Retina (tissue), 1 donor: ENCODE results near the gene MEDAG.
A peak's percentile ranks its signal among the peaks of the same experiment; 100 is the strongest.
"Not testable (repeated sequence)": the region's sequence is repeated elsewhere in the genome, so short reads cannot be mapped to it uniquely, and the experiment has no call there.

Experiments
- DNase-seq: peaks from one replicate; pipeline ENCODE4 v3.0.0-alpha.2; 2016

Gene MEDAG

DNA sequence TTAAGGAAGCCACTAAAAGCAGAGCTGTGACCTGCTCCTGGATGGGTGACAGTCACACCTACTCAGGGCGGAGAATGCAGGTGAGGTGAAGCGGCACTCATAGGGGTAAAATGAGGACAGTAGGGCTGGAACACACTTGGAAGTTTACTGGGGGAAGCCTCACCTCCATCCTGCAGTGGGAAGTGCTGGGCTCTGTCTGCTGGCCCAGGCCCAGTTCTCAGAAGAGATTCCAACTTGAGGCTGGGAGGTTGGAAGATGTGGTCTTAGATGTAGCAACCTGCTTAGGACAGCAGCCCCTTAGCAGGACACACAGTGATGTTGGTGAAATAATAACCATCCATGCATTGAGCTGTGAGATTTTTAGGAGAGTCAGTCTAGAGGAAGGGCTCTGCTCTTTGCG, 4.6 kb downstream of the MEDAG start:
- no peak for DNase-seq

DNA sequence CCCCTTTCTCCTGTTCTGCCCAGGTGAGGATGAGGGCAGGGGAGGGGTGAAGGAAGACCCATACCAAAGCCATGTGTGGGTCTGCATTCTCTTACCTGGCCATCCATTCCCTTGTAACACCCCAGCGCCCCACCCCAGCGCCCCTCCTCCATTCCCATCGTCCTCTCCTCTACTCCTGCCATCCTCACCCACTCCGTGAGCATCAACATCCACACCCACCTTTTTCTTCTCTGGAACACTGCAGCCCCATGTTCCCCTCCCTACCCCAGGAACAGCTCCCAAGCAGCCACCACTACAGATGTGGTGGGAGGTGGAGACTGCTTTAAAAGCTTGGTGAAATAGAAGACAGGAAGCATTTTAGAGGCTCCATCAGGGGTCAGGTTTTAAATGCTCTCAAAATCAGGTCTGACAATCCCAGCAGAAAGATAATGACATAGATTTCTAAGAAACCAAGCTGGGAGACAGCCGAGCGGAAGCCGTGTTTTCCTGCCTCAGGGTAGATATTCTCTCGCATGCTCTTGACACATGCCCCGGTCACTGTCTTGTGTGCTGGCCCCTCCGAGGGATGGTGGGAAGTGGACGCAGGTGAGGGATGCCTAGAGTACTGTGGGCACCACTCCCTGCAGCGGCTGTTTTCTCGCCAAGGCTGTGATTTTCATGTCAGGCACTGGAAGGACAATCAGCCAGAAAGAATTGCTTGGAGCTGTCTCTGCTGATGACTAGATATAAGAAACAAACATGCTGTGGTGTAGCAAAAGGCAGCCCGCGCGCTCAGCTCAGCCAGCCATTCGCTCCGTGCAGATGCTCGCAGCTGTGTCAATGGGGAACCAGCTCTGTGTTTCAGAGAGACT, 9.8 kb downstream of the MEDAG start:
- DNase-seq, result peak; percentile 67

DNA sequence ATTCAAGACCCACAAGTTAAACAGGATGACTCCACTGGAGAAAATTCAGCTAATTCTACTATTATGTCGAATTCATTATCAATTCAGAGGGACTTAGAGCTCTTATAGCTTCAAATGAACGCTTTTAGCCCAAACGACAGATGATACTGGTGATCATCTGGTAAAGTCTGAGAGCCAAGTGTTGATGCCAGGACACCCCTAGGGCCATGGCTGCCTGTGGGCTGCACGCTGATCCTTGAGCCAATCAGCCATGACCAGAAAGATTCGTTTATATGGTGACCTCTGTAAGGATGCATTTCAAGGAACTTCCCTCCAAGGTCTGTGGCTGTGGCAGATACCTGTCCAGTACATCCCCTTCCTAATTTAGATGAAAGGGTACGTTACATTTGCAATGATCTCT, 10.9 kb downstream of the MEDAG start:
- no peak for DNase-seq

DNA sequence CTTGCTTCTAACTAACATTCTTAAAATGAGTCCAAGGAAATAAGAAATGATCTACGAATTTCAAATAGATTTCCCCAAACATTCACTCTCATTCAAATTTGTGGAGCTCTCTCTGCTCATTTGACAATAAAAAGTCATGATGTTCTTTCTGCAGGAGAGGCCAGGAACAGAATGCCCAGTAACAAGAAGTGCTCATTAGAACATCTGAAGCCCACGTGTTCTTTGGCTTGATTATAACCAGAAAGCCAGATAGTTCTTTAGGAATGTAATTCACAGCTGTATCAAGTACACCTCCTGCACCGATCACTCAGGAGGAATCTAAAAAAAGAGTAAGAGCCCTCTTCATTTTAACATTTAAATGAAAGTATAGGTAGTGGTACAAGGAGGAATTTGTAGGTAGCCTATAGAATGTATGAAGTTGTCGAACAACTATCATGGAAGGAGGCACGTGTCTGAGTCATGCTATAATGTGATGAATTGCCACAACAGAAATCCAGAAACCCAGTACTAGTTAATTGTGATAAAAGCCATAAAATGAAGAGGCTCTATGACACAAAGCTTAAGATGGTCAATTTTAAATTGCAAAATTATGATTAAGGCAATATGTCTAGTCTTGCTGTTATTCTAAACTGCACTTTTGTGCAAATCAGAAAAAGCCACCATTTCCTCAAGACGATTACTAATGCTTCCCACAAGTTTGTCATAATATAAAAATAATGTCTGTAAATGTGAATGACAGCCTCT, 12.8 kb downstream of the MEDAG start:
- no peak for DNase-seq

DNA sequence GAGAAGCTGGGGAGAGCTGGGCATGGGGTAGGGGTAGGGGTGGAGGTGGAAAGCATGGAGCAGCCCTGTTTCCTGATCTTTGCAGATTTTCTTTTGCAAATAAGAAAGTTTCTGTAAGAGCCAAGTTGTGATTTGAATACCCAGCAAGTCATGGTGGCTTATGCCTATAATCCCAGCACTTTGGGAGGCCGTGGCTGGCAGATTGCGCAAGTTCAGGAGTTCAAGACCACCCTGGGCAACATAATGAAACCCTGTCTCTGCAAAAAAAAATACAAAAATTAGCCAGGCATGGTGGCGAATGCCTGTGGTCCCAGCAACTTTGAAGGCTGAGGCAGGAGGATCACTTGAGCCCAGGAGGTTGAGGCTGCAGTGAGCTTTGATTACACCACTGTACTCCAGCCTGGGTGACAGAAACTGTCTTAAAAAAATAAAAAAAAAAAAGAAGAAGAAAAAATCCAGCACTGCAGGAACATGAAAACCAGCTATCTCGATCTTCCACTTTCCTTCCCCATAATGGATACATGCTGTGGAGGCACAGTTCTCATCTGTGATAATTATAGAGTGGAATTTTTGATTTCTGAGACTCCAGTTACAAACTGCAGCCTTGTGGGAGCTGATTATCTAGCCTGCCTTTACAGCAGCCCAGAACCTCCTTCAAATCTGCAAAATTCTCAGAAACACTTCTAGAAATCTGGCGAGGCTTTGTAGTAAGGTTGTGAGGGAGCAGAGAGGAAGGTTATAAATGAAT, 14.3 kb downstream of the MEDAG start:
- no peak for DNase-seq

DNA sequence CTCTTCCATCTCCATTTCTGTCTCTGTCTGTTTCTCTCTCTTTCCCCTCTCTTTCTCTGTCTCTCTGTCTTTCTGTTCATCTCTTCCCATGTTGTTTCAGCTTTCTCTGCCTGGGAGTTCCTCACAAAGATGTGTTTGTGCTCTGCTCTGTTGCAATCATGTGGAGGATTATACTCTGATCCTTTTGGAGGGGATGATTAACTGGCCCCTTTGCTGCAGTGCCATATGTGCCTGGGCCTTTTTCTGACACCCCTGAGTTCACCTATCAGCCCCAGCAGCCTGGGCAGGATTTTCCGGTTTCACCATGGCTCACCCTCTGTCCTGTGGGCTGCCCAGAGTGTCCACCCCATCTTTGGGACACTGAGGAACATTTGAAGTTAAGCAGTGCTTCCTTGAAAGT, 17.3 kb downstream of the MEDAG start:
- DNase-seq, result no peak

DNA sequence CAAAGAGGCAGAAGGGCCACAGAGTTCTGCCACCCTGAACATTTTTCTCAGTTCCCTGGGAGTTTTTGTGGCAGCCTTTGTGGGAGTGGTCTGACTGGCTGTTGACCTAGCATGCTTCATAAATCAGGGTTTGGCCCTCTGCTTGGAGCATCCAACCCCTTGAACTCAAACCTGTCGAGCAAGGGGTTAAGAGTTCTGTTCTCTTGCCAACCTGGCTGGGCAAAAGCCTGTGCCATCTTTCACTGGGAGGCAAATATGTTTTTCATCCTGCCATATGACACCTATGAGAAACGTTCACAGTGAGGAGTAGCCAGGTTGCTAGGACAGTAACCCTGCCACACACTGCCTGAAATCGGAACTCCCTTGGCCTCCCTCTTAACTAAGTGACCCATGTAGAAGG, 18.6 kb downstream of the MEDAG start:
- DNase-seq, result no peak

DNA sequence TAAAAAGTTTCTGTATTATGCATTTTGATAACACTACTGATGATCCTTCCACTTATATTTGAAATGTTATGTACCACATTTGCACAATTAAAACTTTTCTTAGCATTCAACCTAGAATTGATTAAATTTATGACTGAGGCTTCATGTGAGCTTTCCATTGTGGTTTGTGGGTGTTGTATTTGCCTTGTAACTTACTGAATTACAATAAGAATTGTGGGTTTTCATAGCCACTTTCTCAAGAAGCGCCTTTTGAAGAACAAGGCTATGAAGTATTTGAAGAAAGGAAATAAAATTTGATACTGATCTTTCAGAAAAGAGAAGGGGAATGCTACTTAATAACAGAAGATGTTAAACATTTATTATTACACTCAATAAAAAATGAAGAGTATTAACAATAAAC, 19.4 kb downstream of the MEDAG start:
- DNase-seq, result no peak

DNA sequence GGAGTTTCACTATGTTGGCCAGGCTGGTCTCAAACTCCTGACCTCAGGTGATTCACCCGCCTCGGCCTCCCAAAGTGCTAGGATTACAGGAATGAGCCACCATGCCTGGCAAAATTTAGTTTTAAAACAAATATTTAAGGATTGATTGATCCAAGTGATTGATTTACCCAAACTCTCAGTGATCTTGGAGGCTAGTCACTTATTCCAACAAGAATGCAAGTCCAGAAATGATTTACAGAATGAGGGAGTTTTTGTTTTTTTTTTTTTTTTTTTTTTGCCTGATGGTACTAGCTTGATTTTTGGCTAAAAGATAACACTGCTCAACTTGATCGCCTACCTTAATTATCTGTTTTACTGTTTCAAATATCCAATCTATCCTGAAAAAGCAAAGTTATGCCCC, 20.7 kb downstream of the MEDAG start:
- no peak for DNase-seq

DNA sequence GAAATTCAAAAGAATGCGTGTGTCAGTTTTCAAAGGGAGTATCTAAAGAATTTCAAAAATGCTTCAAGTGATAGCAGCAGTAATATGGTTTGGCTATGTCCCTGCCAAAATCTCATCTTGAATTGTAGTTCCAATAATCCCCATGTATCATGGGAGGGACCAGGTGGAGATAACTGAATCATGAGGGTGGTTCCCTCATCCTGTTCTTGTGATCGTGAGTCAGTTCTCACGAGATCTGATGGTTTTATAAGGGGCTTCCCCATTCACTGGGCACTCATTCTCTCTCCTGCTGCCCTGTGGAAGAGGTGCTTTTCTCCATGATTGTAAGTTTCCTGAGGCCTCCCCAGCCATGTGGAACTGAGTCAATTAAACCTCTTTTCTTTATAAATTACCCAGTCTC, 21.1 kb downstream of the MEDAG start:
- DNase-seq, result not testable (repeated sequence)

DNA sequence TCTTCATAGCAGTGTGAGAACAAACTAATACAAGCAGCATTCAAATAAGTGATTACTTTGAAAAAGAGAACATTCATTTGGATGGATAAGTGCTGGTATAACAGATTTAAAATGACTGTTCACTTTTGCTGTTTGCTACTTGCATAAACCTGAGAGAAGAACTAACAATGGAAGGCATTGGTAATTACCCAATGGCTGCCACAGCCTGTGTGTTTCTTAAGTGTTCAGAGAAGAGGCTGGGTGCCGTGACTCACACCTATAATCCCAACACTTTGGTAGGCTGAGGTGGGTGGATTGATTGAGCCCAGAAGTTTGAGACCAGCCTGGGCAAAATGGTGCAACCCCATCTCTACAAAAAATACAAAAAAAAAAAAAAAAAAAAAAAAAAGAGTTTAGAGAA, 21.5 kb downstream of the MEDAG start:
- no peak for DNase-seq

DNA sequence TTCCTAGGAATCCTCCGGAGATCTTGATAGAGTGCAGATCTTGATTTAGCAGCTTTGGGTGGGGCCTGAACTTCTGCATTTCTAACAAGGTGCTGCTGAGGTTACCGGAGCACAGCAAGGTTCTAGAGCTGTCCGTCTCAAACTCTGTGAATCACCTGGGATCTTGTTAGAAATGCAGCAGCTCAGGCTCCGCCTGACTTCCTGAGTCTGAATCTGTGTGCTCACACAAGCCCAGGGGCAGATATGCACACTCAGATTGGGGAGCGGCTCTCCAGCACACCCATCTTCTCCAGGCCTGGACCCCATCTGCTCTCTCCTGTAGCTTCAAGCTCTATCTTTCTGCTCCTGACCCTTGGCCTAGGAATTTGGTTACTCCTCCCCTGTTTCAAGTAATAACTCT, 22.9 kb downstream of the MEDAG start:
- DNase-seq, result no peak

DNA sequence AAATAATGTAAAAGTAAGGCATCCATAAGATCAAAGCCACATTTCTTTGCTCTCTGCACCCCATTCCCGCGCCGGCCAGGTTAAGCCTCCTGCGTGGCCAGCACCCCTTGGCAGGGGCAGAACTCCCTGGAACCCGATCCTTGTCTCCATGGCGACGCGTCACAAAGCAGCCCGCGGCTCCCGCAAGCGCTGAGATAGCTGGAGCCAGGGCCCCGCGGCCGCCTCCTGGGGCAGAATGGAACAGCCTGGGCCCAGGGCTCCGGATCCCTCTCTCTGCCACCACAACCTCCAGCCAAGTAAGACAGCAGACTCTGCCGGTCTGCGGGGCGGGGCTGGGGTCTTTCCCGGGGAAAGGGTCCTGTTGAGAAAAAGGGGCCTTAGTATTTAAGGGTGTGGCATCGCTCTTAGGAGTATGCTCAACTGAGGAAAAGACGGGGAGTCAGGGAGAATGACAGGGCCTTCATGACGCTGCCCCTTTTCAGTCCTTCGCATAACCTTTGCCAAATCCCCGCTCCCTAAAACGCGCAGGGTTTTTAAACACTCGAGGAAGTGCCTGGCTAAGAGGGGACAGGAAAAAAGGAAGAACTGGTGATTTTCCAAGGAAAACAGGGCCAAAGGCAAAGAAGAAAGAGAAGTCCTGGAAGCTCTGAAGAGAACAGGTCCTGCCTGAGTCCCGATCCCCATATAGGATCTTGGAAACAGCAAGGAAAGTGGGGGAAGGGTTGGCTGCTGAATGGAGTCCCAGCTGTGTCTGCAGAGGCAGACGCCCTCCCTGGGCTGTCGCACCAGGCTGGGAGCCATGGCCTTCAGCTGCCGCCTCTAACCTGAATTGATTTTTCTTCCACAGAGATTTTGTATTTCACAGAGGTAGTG, 26.6 kb downstream of the MEDAG start, which contains the start of gene TEX26:
TSS of gene TEX26 (plus strand) at position 176 of the 873 bp plus-strand sequence. CDS start at position 236, 60 bp downstream.
- DNase-seq, result peak; percentile 82

DNA sequence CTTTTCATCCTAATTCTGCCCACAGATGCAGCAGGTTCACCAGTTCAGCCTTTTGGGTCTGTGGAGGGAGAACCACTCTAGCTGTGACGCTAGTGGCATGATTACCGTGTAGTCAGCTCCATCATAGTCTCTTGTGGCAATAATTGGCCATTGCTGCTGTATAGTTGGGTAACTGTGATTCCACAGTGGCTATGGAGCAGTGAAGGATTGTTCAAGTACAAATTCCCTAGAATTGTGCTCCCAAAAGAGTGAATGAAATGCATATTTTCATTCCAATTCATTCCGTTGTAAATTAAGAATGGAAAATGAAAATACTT, 27.2 kb downstream of the MEDAG start:
- peak; percentile 70 for DNase-seq

DNA sequence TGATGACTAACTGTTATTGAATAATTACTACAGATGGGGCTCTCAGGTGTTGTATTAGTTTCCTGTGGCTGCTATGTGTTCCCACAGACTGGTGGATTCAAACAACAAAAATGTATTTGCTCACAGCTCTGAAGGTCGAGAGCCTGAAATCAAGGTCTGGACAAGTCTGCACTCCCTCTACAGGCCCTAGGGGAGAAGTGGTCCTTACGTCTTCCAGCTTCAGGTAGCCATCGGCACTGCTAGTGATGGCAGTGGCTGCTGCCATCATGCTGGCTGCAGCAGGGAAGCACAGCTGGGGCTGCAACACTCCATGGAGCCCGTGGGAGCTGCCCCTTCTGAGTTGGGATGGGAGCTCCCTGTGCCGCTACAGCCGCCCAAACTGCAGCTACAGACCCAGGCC, 28.3 kb downstream of the MEDAG start:
- no peak for DNase-seq

DNA sequence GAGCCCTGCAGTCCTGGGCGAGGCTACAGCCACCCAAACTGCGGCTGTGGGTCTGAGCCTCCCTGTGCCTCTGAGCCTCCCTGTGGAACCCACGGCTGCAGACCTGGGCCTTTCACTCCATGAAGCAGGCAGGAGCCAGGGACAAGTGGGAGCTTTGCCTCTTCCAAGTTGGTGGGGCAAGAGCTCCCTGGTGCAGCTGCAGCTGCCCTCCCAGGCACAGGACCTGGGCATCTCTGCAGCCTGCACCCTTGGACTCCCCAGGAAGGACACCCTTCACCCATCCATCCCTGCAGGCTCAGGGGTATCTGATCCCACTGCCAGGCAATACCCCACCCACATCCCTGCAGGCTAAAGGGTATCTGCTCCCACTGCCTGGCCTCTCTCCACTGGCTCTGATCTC, 28.7 kb downstream of the MEDAG start:
- DNase-seq, result no peak

DNA sequence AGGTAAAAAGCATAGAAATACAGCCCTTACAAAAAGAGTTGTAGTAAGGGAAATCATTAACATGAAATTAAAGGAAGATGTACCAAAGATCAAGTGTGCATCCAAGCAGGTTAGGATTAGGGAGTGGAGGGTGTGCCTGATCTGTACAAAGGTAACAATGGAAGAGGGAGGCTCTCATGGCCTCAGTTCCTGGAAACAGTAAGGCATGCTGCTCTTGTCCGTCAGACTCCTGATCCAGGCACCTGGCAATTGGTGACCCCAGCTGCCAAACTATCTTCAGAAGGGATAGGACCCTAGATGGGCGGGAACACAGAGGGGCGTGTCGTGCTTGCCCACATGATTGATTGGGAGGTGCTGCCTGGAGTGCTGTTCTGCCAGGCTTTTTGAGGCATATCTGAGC, 30.9 kb downstream of the MEDAG start:
- DNase-seq, result no peak

DNA sequence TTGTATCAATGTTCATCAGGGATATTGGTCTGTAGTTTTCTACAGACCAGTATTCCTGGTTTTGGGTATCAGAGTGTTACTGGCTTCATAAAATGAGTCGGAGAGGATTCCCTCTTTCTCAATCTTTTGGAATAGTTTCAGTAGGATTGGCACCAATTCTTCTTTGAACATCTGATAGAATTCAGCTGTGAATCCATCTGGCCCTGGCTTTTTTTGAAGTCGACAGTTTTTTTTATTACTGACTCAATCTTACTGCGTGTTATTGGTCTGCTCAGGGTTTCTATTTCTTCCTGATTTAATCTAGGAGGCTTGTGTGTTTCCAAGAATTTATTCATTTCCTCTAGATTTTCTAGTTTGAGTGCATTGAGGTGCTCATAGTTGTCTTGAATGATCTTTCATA, 37.8 kb downstream of the MEDAG start:
- DNase-seq, result no peak

DNA sequence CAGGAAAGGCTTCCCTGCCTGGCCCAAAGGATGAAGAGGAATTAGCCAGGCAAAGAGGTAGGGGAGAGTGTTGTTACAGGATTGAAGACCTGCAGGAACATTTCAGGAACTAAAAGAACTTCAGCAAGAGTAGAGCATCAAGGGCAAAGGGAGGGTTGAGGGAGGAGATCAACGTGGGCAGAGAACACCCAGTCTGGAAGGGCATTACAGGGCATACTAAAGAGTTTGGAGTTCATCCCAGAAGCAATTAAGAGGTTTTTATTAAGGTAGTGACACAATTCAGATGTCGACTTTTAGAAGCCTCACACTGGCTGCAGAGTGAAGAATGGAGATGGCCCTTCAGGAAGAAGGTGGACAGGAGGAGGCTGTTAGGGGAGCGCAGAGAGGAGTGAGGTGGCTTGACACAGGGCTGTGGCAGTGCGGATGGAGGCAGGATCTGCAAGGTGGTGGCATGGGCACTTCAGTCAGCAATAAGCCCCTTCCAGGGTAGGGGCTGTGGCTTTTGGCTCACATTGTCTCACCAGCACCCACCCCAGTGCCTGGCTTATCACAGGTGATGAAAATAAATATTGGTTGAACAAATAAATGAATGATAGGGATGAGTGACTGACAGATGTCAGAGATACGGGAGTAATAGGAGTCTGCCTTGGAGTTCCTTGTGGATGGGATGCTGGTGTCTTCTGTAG, 51.3 kb downstream of the MEDAG start:
- no peak for DNase-seq

DNA sequence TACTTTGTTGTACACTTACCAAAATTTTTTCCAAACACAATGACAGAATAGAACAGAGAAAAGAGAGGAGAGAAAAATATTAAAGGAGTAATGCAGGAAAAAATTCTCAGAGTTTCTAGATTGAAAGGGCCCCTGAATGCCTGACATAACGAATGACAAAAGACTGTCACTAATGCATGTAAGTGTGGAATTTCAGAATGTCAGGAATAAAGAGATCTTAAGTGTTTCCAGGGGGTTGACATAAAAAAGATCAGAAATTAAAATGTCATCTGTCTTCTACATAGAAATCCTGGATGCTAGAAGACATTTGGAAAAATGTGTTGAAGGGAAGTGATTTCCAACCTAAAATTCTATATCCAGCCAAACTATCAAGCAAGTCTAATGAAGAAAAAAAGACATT, 53.6 kb downstream of the MEDAG start:
- no peak for DNase-seq

DNA sequence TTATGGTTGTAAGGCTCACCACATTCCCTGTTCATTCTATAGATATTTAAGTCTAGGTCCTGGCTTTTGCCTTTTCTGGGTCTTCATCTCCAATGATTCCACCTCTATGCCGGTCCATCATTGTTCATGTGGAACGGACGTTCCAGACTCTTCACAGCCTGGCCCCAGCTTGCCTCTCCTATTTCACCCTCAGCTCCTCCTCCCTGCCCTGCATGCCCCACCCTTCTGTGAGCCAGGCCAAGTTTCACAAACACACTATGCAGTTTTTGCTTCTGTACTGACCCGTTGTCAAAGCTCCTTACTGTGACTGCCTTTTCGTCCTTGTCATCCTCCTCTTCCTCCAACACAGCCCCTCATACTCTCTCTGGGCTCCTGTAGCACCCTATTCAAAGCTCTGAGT, 57.7 kb downstream of the MEDAG start:
- no peak for DNase-seq

DNA sequence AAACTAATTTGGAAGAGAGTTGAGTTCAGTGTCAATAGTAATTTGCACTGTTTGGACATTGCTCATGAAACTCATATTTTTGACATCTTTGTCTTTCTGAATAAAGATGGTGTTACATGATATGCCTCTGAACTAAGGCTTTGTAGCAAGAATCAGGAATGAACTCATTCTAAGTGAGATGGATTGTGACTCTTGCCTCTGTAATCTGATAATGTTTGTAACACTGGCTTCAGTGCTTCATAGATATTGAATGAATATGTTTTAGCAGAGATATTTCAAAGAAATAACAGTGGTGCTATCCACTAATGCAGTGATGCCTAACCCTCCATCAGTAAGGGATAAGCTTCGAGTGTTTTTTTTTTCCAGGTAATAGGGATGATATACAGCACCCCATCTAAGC, 59.3 kb downstream of the MEDAG start:
- no peak for DNase-seq
